ENCODE results near the gene ARHGEF12.

The ARHGEF12 gene

GRCh38 chr11:120527111-120527761 is 191.0 kb downstream of the ARHGEF12 start:
- Histone ChIP-seq H3K4me1 (ENCODE audit: control insufficient read depth, insufficient read depth, low read length, poor library complexity, severe bottlenecking) (no peaks in the 10 kb centered on the region), H3K27me3 (replicated peaks; ENCODE audit: control insufficient read depth, insufficient read depth, low read length, poor library complexity, severe bottlenecking) (peaks cover 3% of the 10 kb centered on the region), H3K9me3 (ENCODE audit: control insufficient read depth, low read length) (no peaks in the 10 kb centered on the region), H3K36me3 (ENCODE audit: control insufficient read depth, insufficient read depth, low read length) (no peaks in the 10 kb centered on the region), H3K4me3 (ENCODE audit: insufficient read depth, low read depth, low read length, poor library complexity, severe bottlenecking) (no peak overlapping the region), H3K27ac (ENCODE audit: insufficient read depth, low read length, poor library complexity, severe bottlenecking) (no peak overlapping the region)
- DNase-seq = no peak

GRCh38 chr11:120528749-120529148 is 192.5 kb downstream of the ARHGEF12 start:
- H3K4me1 ChIP-seq (ENCODE audit: control insufficient read depth, insufficient read depth, low read length, poor library complexity, severe bottlenecking) = no peaks in the 10 kb centered on the region
- no peak overlapping the region for H3K4me3 ChIP-seq (ENCODE audit: insufficient read depth, low read depth, low read length, poor library complexity, severe bottlenecking)
- no peak overlapping the region for H3K27ac ChIP-seq (ENCODE audit: insufficient read depth, low read length, poor library complexity, severe bottlenecking)
- peaks cover 3% of the 10 kb centered on the region for H3K27me3 ChIP-seq (replicated peaks; ENCODE audit: control insufficient read depth, insufficient read depth, low read length, poor library complexity, severe bottlenecking)
- DNase-seq = no peak
- no peaks in the 10 kb centered on the region for H3K36me3 ChIP-seq (ENCODE audit: control insufficient read depth, insufficient read depth, low read length)
- H3K9me3 ChIP-seq (ENCODE audit: control insufficient read depth, low read length) = no peaks in the 10 kb centered on the region

- Histone ChIP-seq H3K4me1 (ENCODE audit: control insufficient read depth, insufficient read depth, low read length, poor library complexity, severe bottlenecking) (no peaks in the 10 kb centered on the region), H3K27me3 (replicated peaks; ENCODE audit: control insufficient read depth, insufficient read depth, low read length, poor library complexity, severe bottlenecking) (peaks cover 3% of the 10 kb centered on the region), H3K4me3 (ENCODE audit: insufficient read depth, low read depth, low read length, poor library complexity, severe bottlenecking) (no peak overlapping the region), H3K9me3 (ENCODE audit: control insufficient read depth, low read length) (no peaks in the 10 kb centered on the region), H3K27ac (ENCODE audit: insufficient read depth, low read length, poor library complexity, severe bottlenecking) (no peak overlapping the region), H3K36me3 (ENCODE audit: control insufficient read depth, insufficient read depth, low read length) (no peaks in the 10 kb centered on the region)
- DNase-seq = no peak
Measured at GRCh38 chr11:120529214-120529613, 193.0 kb downstream of the ARHGEF12 start.

GRCh38 chr11:120529911-120530310 is 193.7 kb downstream of the ARHGEF12 start:
- H3K4me3 ChIP-seq (ENCODE audit: insufficient read depth, low read depth, low read length, poor library complexity, severe bottlenecking) = no peak overlapping the region
- H3K9me3 ChIP-seq (ENCODE audit: control insufficient read depth, low read length) = no peaks in the 10 kb centered on the region
- no peaks in the 10 kb centered on the region for H3K4me1 ChIP-seq (ENCODE audit: control insufficient read depth, insufficient read depth, low read length, poor library complexity, severe bottlenecking)
- H3K27ac ChIP-seq (ENCODE audit: insufficient read depth, low read length, poor library complexity, severe bottlenecking) = no peak overlapping the region
- no peak for DNase-seq
- no peaks in the 10 kb centered on the region for H3K36me3 ChIP-seq (ENCODE audit: control insufficient read depth, insufficient read depth, low read length)
- H3K27me3 ChIP-seq (replicated peaks; ENCODE audit: control insufficient read depth, insufficient read depth, low read length, poor library complexity, severe bottlenecking) = no peaks in the 10 kb centered on the region

- Histone ChIP-seq H3K27ac (ENCODE audit: insufficient read depth, low read length, poor library complexity, severe bottlenecking) (no peak overlapping the region), H3K4me3 (ENCODE audit: insufficient read depth, low read depth, low read length, poor library complexity, severe bottlenecking) (no peak overlapping the region), H3K9me3 (ENCODE audit: control insufficient read depth, low read length) (no peaks in the 10 kb centered on the region), H3K27me3 (replicated peaks; ENCODE audit: control insufficient read depth, insufficient read depth, low read length, poor library complexity, severe bottlenecking) (no peaks in the 10 kb centered on the region), H3K36me3 (ENCODE audit: control insufficient read depth, insufficient read depth, low read length) (no peaks in the 10 kb centered on the region), H3K4me1 (ENCODE audit: control insufficient read depth, insufficient read depth, low read length, poor library complexity, severe bottlenecking) (no peaks in the 10 kb centered on the region)
- DNase-seq = no peak
Measured at GRCh38 chr11:120532082-120532831, 196.0 kb downstream of the ARHGEF12 start.

- Histone ChIP-seq H3K4me3 (ENCODE audit: insufficient read depth, low read depth, low read length, poor library complexity, severe bottlenecking) (no peak overlapping the region), H3K27me3 (replicated peaks; ENCODE audit: control insufficient read depth, insufficient read depth, low read length, poor library complexity, severe bottlenecking) (no peaks in the 10 kb centered on the region), H3K36me3 (ENCODE audit: control insufficient read depth, insufficient read depth, low read length) (no peaks in the 10 kb centered on the region), H3K4me1 (ENCODE audit: control insufficient read depth, insufficient read depth, low read length, poor library complexity, severe bottlenecking) (no peaks in the 10 kb centered on the region), H3K27ac (ENCODE audit: insufficient read depth, low read length, poor library complexity, severe bottlenecking) (no peak overlapping the region), H3K9me3 (ENCODE audit: control insufficient read depth, low read length) (no peaks in the 10 kb centered on the region)
- no peak for DNase-seq
Measured at GRCh38 chr11:120532832-120533196, 196.6 kb downstream of the ARHGEF12 start.

- Histone ChIP-seq H3K27me3 (replicated peaks; ENCODE audit: control insufficient read depth, insufficient read depth, low read length, poor library complexity, severe bottlenecking) (no peaks in the 10 kb centered on the region), H3K4me3 (ENCODE audit: insufficient read depth, low read depth, low read length, poor library complexity, severe bottlenecking) (no peak overlapping the region), H3K9me3 (ENCODE audit: control insufficient read depth, low read length) (no peaks in the 10 kb centered on the region), H3K36me3 (ENCODE audit: control insufficient read depth, insufficient read depth, low read length) (no peaks in the 10 kb centered on the region), H3K27ac (ENCODE audit: insufficient read depth, low read length, poor library complexity, severe bottlenecking) (no peak overlapping the region), H3K4me1 (ENCODE audit: control insufficient read depth, insufficient read depth, low read length, poor library complexity, severe bottlenecking) (no peaks in the 10 kb centered on the region)
- DNase-seq = no peak
Measured at GRCh38 chr11:120536091-120536796, 200.0 kb downstream of the ARHGEF12 start.

- no peaks in the 10 kb centered on the region for H3K4me1 ChIP-seq (ENCODE audit: control insufficient read depth, insufficient read depth, low read length, poor library complexity, severe bottlenecking)
- H3K27ac ChIP-seq (ENCODE audit: insufficient read depth, low read length, poor library complexity, severe bottlenecking) = no peak overlapping the region
- no peaks in the 10 kb centered on the region for H3K36me3 ChIP-seq (ENCODE audit: control insufficient read depth, insufficient read depth, low read length)
- no peaks in the 10 kb centered on the region for H3K9me3 ChIP-seq (ENCODE audit: control insufficient read depth, low read length)
- no peak overlapping the region for H3K4me3 ChIP-seq (ENCODE audit: insufficient read depth, low read depth, low read length, poor library complexity, severe bottlenecking)
- H3K27me3 ChIP-seq (replicated peaks; ENCODE audit: control insufficient read depth, insufficient read depth, low read length, poor library complexity, severe bottlenecking) = no peaks in the 10 kb centered on the region
- DNase-seq = no peak
Measured at GRCh38 chr11:120536797-120537169, 200.6 kb downstream of the ARHGEF12 start.

- H3K9me3 ChIP-seq (ENCODE audit: control insufficient read depth, low read length) = no peaks in the 10 kb centered on the region
- no peak for DNase-seq
- no peak overlapping the region for H3K4me3 ChIP-seq (ENCODE audit: insufficient read depth, low read depth, low read length, poor library complexity, severe bottlenecking)
- H3K36me3 ChIP-seq (ENCODE audit: control insufficient read depth, insufficient read depth, low read length) = no peaks in the 10 kb centered on the region
- no peaks in the 10 kb centered on the region for H3K27me3 ChIP-seq (replicated peaks; ENCODE audit: control insufficient read depth, insufficient read depth, low read length, poor library complexity, severe bottlenecking)
- H3K4me1 ChIP-seq (ENCODE audit: control insufficient read depth, insufficient read depth, low read length, poor library complexity, severe bottlenecking) = no peaks in the 10 kb centered on the region
- H3K27ac ChIP-seq (ENCODE audit: insufficient read depth, low read length, poor library complexity, severe bottlenecking) = no peak overlapping the region
Measured at GRCh38 chr11:120537996-120538395, 201.8 kb downstream of the ARHGEF12 start.

- H3K27ac ChIP-seq (ENCODE audit: insufficient read depth, low read length, poor library complexity, severe bottlenecking) = no peak overlapping the region
- no peaks in the 10 kb centered on the region for H3K27me3 ChIP-seq (replicated peaks; ENCODE audit: control insufficient read depth, insufficient read depth, low read length, poor library complexity, severe bottlenecking)
- H3K4me1 ChIP-seq (ENCODE audit: control insufficient read depth, insufficient read depth, low read length, poor library complexity, severe bottlenecking) = no peaks in the 10 kb centered on the region
- H3K9me3 ChIP-seq (ENCODE audit: control insufficient read depth, low read length) = no peaks in the 10 kb centered on the region
- DNase-seq = no peak
- no peak overlapping the region for H3K4me3 ChIP-seq (ENCODE audit: insufficient read depth, low read depth, low read length, poor library complexity, severe bottlenecking)
- H3K36me3 ChIP-seq (ENCODE audit: control insufficient read depth, insufficient read depth, low read length) = no peaks in the 10 kb centered on the region
Measured at GRCh38 chr11:120538707-120539106, 202.5 kb downstream of the ARHGEF12 start.
